Heart left ventricle (tissue), 16 donors: ENCODE measurements around the gene FOXK1. TPM values are rescaled to one million over a fixed set of nuclear protein-coding genes. Genes with fewer than 3 reads are reported as not detected.
A peak's percentile ranks its signal among the peaks of the same experiment; 100 is the strongest.

Source experiments
- ATAC-seq, 4 donors: fragments of 200-7000 bp; cut with Tn5 transposase; one replicate each; pipeline ENCODE4 v1.9.1; 2020 to 2022; ENCODE audit warnings: moderate library complexity in 4 of 4, mild to moderate bottlenecking in 3 of 4, moderate number of reproducible peaks in 1 of 4
- DNase-seq, 5 donors: peaks; one replicate each; pipeline ENCODE4 v3.0.0-alpha.2; 2020
- H3K27ac ChIP-seq, 12 donors: fragments of 200-600 bp; sonication (generic) in 4 of 12; one replicate each; pipeline versions ENCODE4 v1.5.0 to v1.8.0; 2016 to 2022; ENCODE audit warnings: mild to moderate bottlenecking in 2 of 12
- H3K27me3 ChIP-seq, 9 donors: fragments of 200-600 bp; sonication (generic) in 2 of 9; one replicate each; pipeline versions ENCODE4 v1.5.1 to v1.8.0; 2016 to 2022; ENCODE audit warnings: mild to moderate bottlenecking in 3 of 9
- H3K36me3 ChIP-seq, 9 donors: fragments of 200-600 bp; sonication (generic) in 2 of 9; one replicate each; pipeline versions ENCODE4 v1.5.0 to v1.8.0; 2018 to 2022; ENCODE audit warnings: mild to moderate bottlenecking in 2 of 9
- H3K4me1 ChIP-seq, 12 donors: fragments of 200-600 bp; sonication (generic) in 4 of 12; one replicate each; pipeline versions ENCODE4 v1.5.0 to v1.8.0; 2016 to 2022; ENCODE audit warnings: mild to moderate bottlenecking in 3 of 12
- H3K4me3 ChIP-seq, 12 donors: fragments of 200-600 bp; sonication (generic) in 4 of 12; one replicate each; pipeline versions ENCODE4 v1.5.0 to v1.8.0; 2017 to 2022; ENCODE audit warnings: mild to moderate bottlenecking in 9 of 12, moderate library complexity in 4 of 12
- H3K9me3 ChIP-seq, 12 donors: fragments of 200-600 bp; sonication (generic) in 4 of 12; one replicate each; pipeline versions ENCODE4 v1.5.0 to v1.8.0; 2016 to 2022; ENCODE audit warnings: mild to moderate bottlenecking in 1 of 12
- CTCF ChIP-seq, 12 donors: fragments of 200-600 bp; sonication (generic) in 4 of 12; IDR thresholded peaks; one replicate each; pipeline versions ENCODE4 v1.5.0 to v1.8.0; 2018 to 2022; ENCODE audit warnings: antibody characterized with exemption in 12 of 12, mild to moderate bottlenecking in 5 of 12
- POLR2A ChIP-seq, 2 donors: fragments of 450-650 bp; IDR thresholded peaks; one replicate each; pipeline ENCODE4 v1.6.1; 2017; ENCODE audit warnings: antibody characterized with exemption in 2 of 2, mild to moderate bottlenecking in 2 of 2, moderate library complexity in 2 of 2
- WGBS, 4 donors: extraction: QIAGEN DNeasy Blood & Tissue Kit in 2 of 4; methylation state at CpG; one replicate each; pipeline versions ENCODE4 v1.1.5 to v1.1.7; 2013 to 2018; 5-methylcytosine and 5-hydroxymethylcytosine counted together
- intact Hi-C, 10 donors: fragments of 100-400 bp; cut with DNase I; formaldehyde crosslinking; loops; one replicate each; pipeline versions ENCODE4 v1.11.1 to v1.14.2; 2022
- polyA plus RNA-seq, 2 donors: library from polyadenylated mRNA; stranded (reverse); fragments of 200-250 nt; gene quantifications; one replicate each; pipeline ENCODE4 v1.2.3, GENCODE V29; 2013
- total RNA-seq, 9 donors: library from RNA; depleted of rRNA in 2 of 9; stranded (reverse); fragments of >200 nt in 2 of 9; fragmentation: NEBNext Ultra II Directional in 3 of 9; extraction: Animal tissue kit (Norgen Biotek cat#: 25700) in 3 of 9; gene quantifications; one replicate each; pipeline versions ENCODE4 v1.1.0 to v1.2.4, GENCODE V29; 2016 to 2023
- donor health status: ischemic (EF 13 %, LVEDD 7.1; RV severe dilation, severe dysfunction).
- donor health status: healthy with polysubstance abuse.
- donor health status: DM: no; HTN: yes; CAD: no.
- donor health status: DM: no; HTN: no; CAD: no.
- donor health status: ischemic (EF 25% LVEDD 6.9; RV normal size, moderate dysfunction).
- donor health status: ischemic (EF 25% LVEDD 5.7; RV mildly dilated, moderate dysfunction).
- donor health status: healthy.
- donor health status: DM: yes; HTN: yes; CAD: no.
- donor health status: ischemic (EF 35%, LVEDD 5.7; RV mildly dilated, moderate dysfunction).
- donor health status: nonischemic (EF 11% LVEDD 7.7; RV severe dilation, severe dysfunction).
- donor health status: DM: yes; HTN: yes; CAD: no.
- donor health status: PGD.
- donor health status: ischemic (EF 29% LVEDD 5.4; RV normal size, mild dysfunction).
- donor health status: nonischemic (EF 23%, LVEDD 6.1; RV moderate dilation, normal function).

FOXK1 gene
- total and polyA plus RNA-seq, 11 donors: 9.3 to 43.7 (median 19.8) TPM

- no peak for DNase-seq
- ATAC-seq: peak in 3 of 4 donors; percentile 6 to 14 (median 10)
- Histone ChIP-seq H3K27ac (peak overlapping the region in 11 of 12 donors; percentile 33 to 78 (median 61)), H3K4me3 (peak overlapping the region in 7 of 12 donors; percentile 5 to 25 (median 13)), H3K9me3 (no peaks in the 10 kb centered on the region), H3K4me1 (peaks cover 9 to 76% (median 45%) of the 10 kb centered on the region in 12 donors), H3K36me3 (peaks cover 0 to 6% (median 0%) of the 10 kb centered on the region in 9 donors), H3K27me3 (no peaks in the 10 kb centered on the region)
- TF ChIP-seq CTCF (IDR thresholded peaks at IDR 0.05) (no peak), POLR2A (IDR thresholded peaks at IDR 0.05) (no peak)
- intact Hi-C loops: loop anchor here in 1 of 10 donors (5.0 kb wide), 1 partner anchor 41 kb away; no protein-coding TSS in a partner anchor
- WGBS, 4 donors: 50 to 58% (median 53%) methylated on average over 21 of the region's 21 CpGs
These were observed 24.5 kb downstream of the FOXK1 start for GRCh38 chr7:4706384-4707216.

DNA sequence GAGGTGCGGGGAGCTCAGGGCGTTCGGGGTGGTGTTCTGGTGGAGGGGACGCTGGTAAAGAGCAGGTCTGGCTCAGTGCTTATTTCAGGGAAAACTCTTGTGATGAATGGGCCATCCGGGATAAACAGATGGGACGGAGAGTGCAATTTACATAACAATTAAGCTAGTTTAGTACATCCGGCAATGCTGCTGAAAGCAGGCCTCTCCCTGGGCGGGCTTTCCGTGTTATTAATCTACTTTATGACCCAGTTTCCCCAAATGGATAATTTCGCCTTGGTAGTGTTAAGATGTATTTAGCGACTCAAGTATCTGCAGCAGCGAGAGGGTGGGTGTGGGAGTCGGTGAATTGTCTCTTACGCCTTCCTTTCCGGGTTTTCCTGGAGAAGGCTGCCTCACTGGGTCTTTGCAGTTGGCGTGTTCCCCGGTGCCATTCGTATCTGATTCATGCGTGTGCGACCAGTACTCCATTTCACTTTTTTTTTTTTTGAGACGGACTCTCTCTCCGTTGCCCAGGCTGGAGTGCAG lies 25.2 kb downstream of the FOXK1 start:
- Histone ChIP-seq H3K4me3 (peak overlapping the region in 6 of 12 donors; percentile 6 to 25 (median 14)), H3K27ac (peak overlapping the region in 11 of 12 donors; percentile 33 to 78 (median 61)), H3K9me3 (no peaks in the 10 kb centered on the region), H3K4me1 (peaks cover 9 to 80% (median 48%) of the 10 kb centered on the region in 12 donors), H3K27me3 (no peaks in the 10 kb centered on the region), H3K36me3 (peaks cover 0 to 6% (median 0%) of the 10 kb centered on the region in 9 donors)
- TF ChIP-seq POLR2A (IDR thresholded peaks at IDR 0.05): no peak
- no peak for TF ChIP-seq CTCF (IDR thresholded peaks at IDR 0.05)
- ATAC-seq (peak in 2 of 4 donors; percentile 8 to 44), DNase-seq (no peak)
- intact Hi-C loops: loop anchor here in 1 of 10 donors (5.0 kb wide), 1 partner anchor 40 kb away; no protein-coding TSS in a partner anchor
- WGBS, 4 donors: 55 to 68% (median 62%) methylated on average over 22 of the region's 22 CpGs

DNA sequence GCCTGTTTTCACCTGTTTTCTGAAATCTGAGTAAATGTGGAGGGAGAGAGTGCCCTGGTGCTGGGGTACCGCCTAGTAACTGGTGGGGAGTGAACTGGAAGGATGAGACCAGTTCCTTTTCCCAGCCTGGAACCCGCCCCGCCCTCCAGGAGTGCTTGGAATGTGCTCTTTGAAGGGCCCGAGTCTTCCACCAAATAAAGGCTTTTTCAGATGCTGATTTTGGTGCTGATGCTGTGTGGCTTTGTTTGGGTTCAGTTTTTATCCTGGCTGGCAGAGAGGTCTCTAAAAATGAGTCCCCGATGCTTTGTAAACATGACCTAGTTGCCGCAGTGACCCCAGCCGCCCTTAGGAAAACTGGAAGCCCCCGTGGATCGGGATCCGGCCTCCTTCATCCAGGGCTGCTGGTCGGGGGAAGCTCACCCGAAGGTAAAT lies 25.9 kb downstream of the FOXK1 start:
- Histone ChIP-seq H3K4me3 (no peak overlapping the region), H3K4me1 (peaks cover 16 to 80% (median 49%) of the 10 kb centered on the region in 12 donors), H3K36me3 (peaks cover 0 to 6% (median 0%) of the 10 kb centered on the region in 9 donors), H3K27me3 (no peaks in the 10 kb centered on the region), H3K27ac (peak overlapping the region in 10 of 12 donors; percentile 33 to 78 (median 61)), H3K9me3 (no peaks in the 10 kb centered on the region)
- DNase-seq (no peak), ATAC-seq (no peak)
- intact Hi-C loops: loop anchor here in 1 of 10 donors (5.0 kb wide), 1 partner anchor 39 kb away; no protein-coding TSS in a partner anchor
- 66 to 80% (median 79%) methylated on average over 12 of the region's 12 CpGs for WGBS, 4 donors
- TF ChIP-seq CTCF (IDR thresholded peaks at IDR 0.05) (no peak), POLR2A (IDR thresholded peaks at IDR 0.05) (no peak)

- ATAC-seq (no peak), DNase-seq (no peak)
- H3K27ac ChIP-seq: no peak overlapping the region
- no peaks in the 10 kb centered on the region for H3K9me3 ChIP-seq
- no peak for TF ChIP-seq CTCF (IDR thresholded peaks at IDR 0.05)
- TF ChIP-seq POLR2A (IDR thresholded peaks at IDR 0.05): no peak
- H3K4me1 ChIP-seq: peaks cover 12 to 81% (median 49%) of the 10 kb centered on the region in 12 donors
- H3K4me3 ChIP-seq: no peak overlapping the region
- 79 to 86% (median 82%) methylated on average over 19 to 22 of the region's 22 CpGs for WGBS, 4 donors
- no peaks in the 10 kb centered on the region for H3K27me3 ChIP-seq
- H3K36me3 ChIP-seq: peaks cover 0 to 6% (median 0%) of the 10 kb centered on the region in 9 donors
- intact Hi-C loops: loop anchor here in 1 of 10 donors (5.0 kb wide), 1 partner anchor 38 kb away; no protein-coding TSS in a partner anchor
These were observed 27.1 kb downstream of the FOXK1 start for GRCh38 chr7:4709187-4709586.
